HepG2 (cell line): ENCODE results near the gene LAMA5. TPM values are rescaled to one million over a fixed set of nuclear protein-coding genes. Genes with fewer than 3 reads are reported as not detected.

Experiments used
- CENPBD1 ChIP-seq: sonication (generic); formaldehyde crosslinking; IDR thresholded peaks from 2 replicates; pipeline ENCODE4 v1.8.0; 2022; ENCODE audit warnings: missing genetic modification reagents, low read depth, mild to moderate bottlenecking, borderline replicate concordance
- CREM ChIP-seq, 2 experiments: sonication (generic) in 1 of 2; formaldehyde crosslinking in 1 of 2; IDR thresholded peaks; 2 replicates each; pipeline versions ENCODE4 v1.4.0 to v1.6.1; 2016 to 2020; ENCODE audit warnings: antibody characterized with exemption in 1 of 2, mild to moderate bottlenecking in 1 of 2, missing genetic modification reagents in 1 of 2
- FOXA3 ChIP-seq: IDR thresholded peaks from 2 replicates; pipeline ENCODE4 v1.6.1; 2016; ENCODE audit warnings: missing genetic modification reagents, missing compliant biosample characterization
- GABPB1 ChIP-seq: IDR thresholded peaks from 2 replicates; pipeline ENCODE4 v1.6.1; 2016; ENCODE audit warnings: mild to moderate bottlenecking, missing genetic modification reagents, moderate library complexity, missing compliant biosample characterization
- HNRNPUL1 ChIP-seq: fragments of 200-400 bp; formaldehyde crosslinking; IDR thresholded peaks from 2 replicates; pipeline ENCODE4 v1.6.1; 2017; ENCODE audit warnings: low read depth, mild to moderate bottlenecking, low read length, moderate library complexity
- JUN ChIP-seq: sonication (generic); formaldehyde crosslinking; IDR thresholded peaks from 2 replicates; pipeline ENCODE4 v1.4.0; 2020; ENCODE audit warnings: mild to moderate bottlenecking, missing genetic modification reagents
- MXD4 ChIP-seq: IDR thresholded peaks from 2 replicates; pipeline ENCODE4 v1.6.1; 2016; ENCODE audit warnings: mild to moderate bottlenecking, missing biosample characterization, missing genetic modification reagents
- NFYC ChIP-seq: IDR thresholded peaks from 2 replicates; pipeline ENCODE4 v1.6.1; 2016; ENCODE audit warnings: missing genetic modification reagents, missing compliant biosample characterization
- PTBP1 ChIP-seq: fragments of 200-400 bp; formaldehyde crosslinking; IDR thresholded peaks from 2 replicates; pipeline ENCODE4 v1.6.1; 2018; ENCODE audit warnings: low read length, low read depth; ENCODE audit not compliant: poor library complexity, severe bottlenecking
- ZBTB8A ChIP-seq: sonication (generic); formaldehyde crosslinking; IDR thresholded peaks from 2 replicates; pipeline ENCODE4 v1.4.0; 2020; ENCODE audit warnings: mild to moderate bottlenecking, low read depth, missing genetic modification reagents, borderline replicate concordance
- ZFP90 ChIP-seq: sonication (generic); formaldehyde crosslinking; IDR thresholded peaks from 2 replicates; pipeline ENCODE4 v1.8.0; 2022; ENCODE audit warnings: missing genetic modification reagents, mild to moderate bottlenecking, inconsistent platforms, borderline replicate concordance
- ZKSCAN8 ChIP-seq: IDR thresholded peaks from 2 replicates; pipeline ENCODE4 v1.6.1; 2016; ENCODE audit warnings: borderline replicate concordance, missing genetic modification reagents, missing compliant biosample characterization
- ZNF142 ChIP-seq: sonication (generic); formaldehyde crosslinking; IDR thresholded peaks from 2 replicates; pipeline ENCODE4 v1.4.0; 2020; ENCODE audit warnings: missing genetic modification reagents
- ZNF263 ChIP-seq: sonication (generic); formaldehyde crosslinking; IDR thresholded peaks from 2 replicates; pipeline ENCODE4 v1.4.0; 2020; ENCODE audit warnings: missing genetic modification reagents
- ZNF317 ChIP-seq: sonication (generic); formaldehyde crosslinking; IDR thresholded peaks from 2 replicates; pipeline ENCODE4 v1.5.0; 2020; ENCODE audit warnings: mild to moderate bottlenecking, missing genetic modification reagents
- ZNF720 ChIP-seq: sonication (generic); formaldehyde crosslinking; IDR thresholded peaks from 2 replicates; pipeline ENCODE4 v1.4.0; 2020; ENCODE audit warnings: missing genetic modification reagents
- ZNF749 ChIP-seq: sonication (generic); formaldehyde crosslinking; IDR thresholded peaks from 2 replicates; pipeline ENCODE4 v1.8.0; 2022; ENCODE audit warnings: mild to moderate bottlenecking, missing genetic modification reagents, moderate library complexity, borderline replicate concordance
- ZNF770 ChIP-seq: sonication (generic); formaldehyde crosslinking; IDR thresholded peaks from 2 replicates; pipeline ENCODE4 v1.5.0; 2020; ENCODE audit warnings: mild to moderate bottlenecking, missing genetic modification reagents
- ZSCAN9 ChIP-seq: IDR thresholded peaks from 2 replicates; pipeline ENCODE4 v1.6.1; 2016; ENCODE audit warnings: borderline replicate concordance
- polyA plus RNA-seq, 8 experiments: library from polyadenylated mRNA; depleted of rRNA in 3 of 8; stranded (reverse) in 7 of 8; unstranded in 1 of 8; fragments of >200 nt; fragmentation: Illumina TruSeq in 4 of 8; extraction: Trizol in 4 of 8; gene quantifications; 2 replicates each; pipeline versions ENCODE4 v1.2.1 to v1.2.3, GENCODE V29; 2011 to 2016; ENCODE audit warnings: low read depth in 4 of 8, missing spikeins in 1 of 8, mixed read lengths in 1 of 8; ENCODE audit not compliant: insufficient read depth in 1 of 8
- total RNA-seq, 5 experiments: library from RNA; depleted of rRNA; stranded (reverse); fragments of >200 nt; fragmentation: Illumina TruSeq; extraction: Trizol; gene quantifications; 2 replicates each; pipeline ENCODE4 v1.2.3, GENCODE V29; 2016; ENCODE audit warnings: low read depth in 1 of 5
- TF ChIP-seq, protein P1 (sequence below): sonication (generic); formaldehyde crosslinking; conservative IDR thresholded peaks from 2 replicates; pipeline ENCODE4 v1.8.0; 2022; ENCODE audit warnings: missing genetic modification reagents

The LAMA5 gene
- total and polyA plus RNA-seq, 2 of the 13 experiments (the other 11 are each of a cell fraction or from before 2014, with no cell fraction given): 21.0 to 44.7 TPM

GRCh38 chr20:62301773-62302340 lies 65.3 kb downstream of the LAMA5 start (continued):
- TF ChIP-seq HNRNPUL1: no peak
- TF ChIP-seq FOXA3: peak; percentile 83
- TF ChIP-seq ZNF263: no peak; the same call in none of the 2 replicates
- peak; percentile 73 for TF ChIP-seq PTBP1
- no peak for TF ChIP-seq ZNF142 (CRISPR knock-in tag)
- TF ChIP-seq GABPB1 (CRISPR knock-in tag): peak; percentile 26; the same call in 1 of the 2 replicates
- TF ChIP-seq ZNF749 (CRISPR knock-in tag): peak; percentile 70; the same call in 1 of the 2 replicates
- peak; percentile 54 for TF ChIP-seq NFYC
- peak; percentile 92 for TF ChIP-seq ZNF317 (CRISPR knock-in tag)
- TF ChIP-seq CENPBD1 (CRISPR knock-in tag): no peak; the same call in 1 of the 2 replicates
- TF ChIP-seq ZNF720: no peak
- TF ChIP-seq ZFP90: peak; percentile 96; the same call in 1 of the 2 replicates
- TF ChIP-seq, protein P1, sequence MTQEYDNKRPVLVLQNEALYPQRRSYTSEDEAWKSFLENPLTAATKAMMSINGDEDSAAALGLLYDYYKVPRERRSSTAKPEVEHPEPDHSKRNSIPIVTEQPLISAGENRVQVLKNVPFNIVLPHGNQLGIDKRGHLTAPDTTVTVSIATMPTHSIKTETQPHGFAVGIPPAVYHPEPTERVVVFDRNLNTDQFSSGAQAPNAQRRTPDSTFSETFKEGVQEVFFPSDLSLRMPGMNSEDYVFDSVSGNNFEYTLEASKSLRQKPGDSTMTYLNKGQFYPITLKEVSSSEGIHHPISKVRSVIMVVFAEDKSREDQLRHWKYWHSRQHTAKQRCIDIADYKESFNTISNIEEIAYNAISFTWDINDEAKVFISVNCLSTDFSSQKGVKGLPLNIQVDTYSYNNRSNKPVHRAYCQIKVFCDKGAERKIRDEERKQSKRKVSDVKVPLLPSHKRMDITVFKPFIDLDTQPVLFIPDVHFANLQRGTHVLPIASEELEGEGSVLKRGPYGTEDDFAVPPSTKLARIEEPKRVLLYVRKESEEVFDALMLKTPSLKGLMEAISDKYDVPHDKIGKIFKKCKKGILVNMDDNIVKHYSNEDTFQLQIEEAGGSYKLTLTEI (CRISPR knock-in tag): no peak
- peak; percentile 94 for TF ChIP-seq ZSCAN9 (CRISPR knock-in tag)
- TF ChIP-seq JUN (CRISPR knock-in tag): peak; percentile 70; the same call in 1 of the 2 replicates
- TF ChIP-seq ZKSCAN8: peak; percentile 97
- peak; percentile 45; the same call in 1 of the 2 replicates for TF ChIP-seq CREM (IDR thresholded peaks at IDR 0.05)
- no peak for TF ChIP-seq CREM (CRISPR knock-in tag; IDR thresholded peaks at IDR 0.05)
- no peak for TF ChIP-seq ZBTB8A (CRISPR knock-in tag)
- peak; percentile 77 for TF ChIP-seq ZNF770 (CRISPR knock-in tag)
- peak; percentile 60; the same call in 1 of the 2 replicates for TF ChIP-seq MXD4 (CRISPR knock-in tag)
